Sigmoid colon (tissue), 3 donors: ENCODE results near the gene SMOC2.

Experiments
- POLR2A ChIP-seq, 2 donors: fragments of 450-650 bp; IDR thresholded peaks; one replicate each; pipeline ENCODE4 v1.6.1; 2016; ENCODE audit warnings: antibody characterized with exemption in 2 of 2, mild to moderate bottlenecking in 2 of 2, moderate library complexity in 2 of 2
- TF ChIP-seq, protein P1 (sequence below), 4 experiments: fragments of 450-650 bp in 3 of 4; fragments of 200-600 bp in 1 of 4; IDR thresholded peaks; one replicate each; pipeline ENCODE4 v1.5.1; 2016 to 2019; ENCODE audit warnings: antibody characterized with exemption in 4 of 4, mild to moderate bottlenecking in 3 of 4, moderate library complexity in 2 of 4

DNA sequence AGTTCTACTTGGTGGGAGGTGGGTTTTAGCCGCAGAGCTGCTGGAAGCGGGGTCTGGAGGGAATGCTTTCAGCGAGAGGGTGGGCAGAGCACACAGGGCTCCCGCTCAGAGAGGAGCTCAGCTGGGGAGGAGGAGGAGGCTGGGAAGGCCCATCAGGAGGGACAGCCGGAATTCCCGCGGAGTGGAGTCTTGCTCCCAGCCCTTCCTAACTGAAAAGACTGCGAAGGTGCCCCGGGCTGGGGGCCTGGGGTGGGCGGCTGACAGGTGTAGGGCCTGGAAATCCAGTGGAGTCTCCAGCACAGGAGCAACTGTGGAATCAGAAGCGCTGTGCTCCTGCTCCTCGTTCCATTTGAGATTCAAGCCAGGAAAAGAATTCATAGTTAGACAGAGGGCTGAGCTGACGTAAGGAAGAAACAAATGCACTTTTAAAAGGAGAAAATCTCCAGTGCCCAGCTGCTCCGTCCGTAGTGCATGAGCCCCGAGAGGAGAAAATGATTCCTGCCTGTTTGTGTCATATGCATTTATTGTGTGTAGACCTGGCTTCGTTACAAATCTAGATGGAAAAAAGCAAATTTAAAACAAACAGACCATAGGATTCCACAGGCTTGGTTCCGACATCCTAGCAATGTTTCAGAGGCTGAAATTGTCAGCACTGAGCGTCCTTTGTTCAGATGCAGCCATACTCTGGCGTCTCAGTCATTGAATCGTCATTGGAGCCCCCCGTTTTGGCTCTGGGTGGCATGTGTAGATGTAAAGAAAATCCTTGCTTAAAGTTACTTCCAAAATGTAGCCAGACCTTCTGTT is 197.7 kb downstream of the SMOC2 start:
- no peak for TF ChIP-seq POLR2A (IDR thresholded peaks at IDR 0.05)
- TF ChIP-seq, protein P1, sequence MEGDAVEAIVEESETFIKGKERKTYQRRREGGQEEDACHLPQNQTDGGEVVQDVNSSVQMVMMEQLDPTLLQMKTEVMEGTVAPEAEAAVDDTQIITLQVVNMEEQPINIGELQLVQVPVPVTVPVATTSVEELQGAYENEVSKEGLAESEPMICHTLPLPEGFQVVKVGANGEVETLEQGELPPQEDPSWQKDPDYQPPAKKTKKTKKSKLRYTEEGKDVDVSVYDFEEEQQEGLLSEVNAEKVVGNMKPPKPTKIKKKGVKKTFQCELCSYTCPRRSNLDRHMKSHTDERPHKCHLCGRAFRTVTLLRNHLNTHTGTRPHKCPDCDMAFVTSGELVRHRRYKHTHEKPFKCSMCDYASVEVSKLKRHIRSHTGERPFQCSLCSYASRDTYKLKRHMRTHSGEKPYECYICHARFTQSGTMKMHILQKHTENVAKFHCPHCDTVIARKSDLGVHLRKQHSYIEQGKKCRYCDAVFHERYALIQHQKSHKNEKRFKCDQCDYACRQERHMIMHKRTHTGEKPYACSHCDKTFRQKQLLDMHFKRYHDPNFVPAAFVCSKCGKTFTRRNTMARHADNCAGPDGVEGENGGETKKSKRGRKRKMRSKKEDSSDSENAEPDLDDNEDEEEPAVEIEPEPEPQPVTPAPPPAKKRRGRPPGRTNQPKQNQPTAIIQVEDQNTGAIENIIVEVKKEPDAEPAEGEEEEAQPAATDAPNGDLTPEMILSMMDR (IDR thresholded peaks at IDR 0.05), result no peak
